Tibial nerve (tissue), 4 donors: ENCODE data around the gene BTRC.

Experiments used
- CTCF ChIP-seq, 5 experiments: fragments of 200-600 bp in 3 of 5; fragments of 450-650 bp in 2 of 5; sonication (generic) in 3 of 5; IDR thresholded peaks; one replicate each; pipeline ENCODE4 v1.5.1; 2016 to 2019; ENCODE audit warnings: antibody characterized with exemption in 5 of 5, mild to moderate bottlenecking in 3 of 5, moderate library complexity in 2 of 5
- EP300 ChIP-seq, 2 donors: sonication (generic); formaldehyde crosslinking; IDR thresholded peaks; one replicate each; pipeline ENCODE4 v1.6.1; 2017; ENCODE audit warnings: antibody characterized with exemption in 2 of 2, mild to moderate bottlenecking in 1 of 2
- POLR2A ChIP-seq, 2 donors: fragments of 450-650 bp; IDR thresholded peaks; one replicate each; pipeline ENCODE4 v1.6.1; 2017; ENCODE audit warnings: antibody characterized with exemption in 2 of 2, mild to moderate bottlenecking in 2 of 2, moderate library complexity in 2 of 2

- no peak for TF ChIP-seq CTCF (IDR thresholded peaks at IDR 0.05)
- no peak for TF ChIP-seq POLR2A (IDR thresholded peaks at IDR 0.05)
- no peak for TF ChIP-seq EP300 (IDR thresholded peaks at IDR 0.05)
Measured at GRCh38 chr10:101559596-101560297, 205.8 kb downstream of the BTRC start.
